GM19455 (cell line): ENCODE measurements around the gene C5AR2.
A peak's percentile ranks its signal among the peaks of the same experiment; 100 is the strongest.
"Not testable (repeated sequence)": the region's sequence is repeated elsewhere in the genome, so short reads cannot be mapped to it uniquely, and the experiment has no call there.

Source experiments
- ATAC-seq: cut with Tn5 transposase; IDR thresholded peaks from one replicate; pipeline ENCODE4 v1.9.1; 2021; ENCODE audit not compliant: unreplicated experiment

The C5AR2 gene

GRCh38 chr19:47323409-47323808 is 8.6 kb upstream of the C5AR2 start:
- no peak for ATAC-seq

GRCh38 chr19:47323872-47324271 is 8.1 kb upstream of the C5AR2 start:
- no peak for ATAC-seq

GRCh38 chr19:47324502-47324901 is 7.5 kb upstream of the C5AR2 start:
- ATAC-seq = no peak

- no peak for ATAC-seq
These were observed 1.5 kb upstream of the C5AR2 start for GRCh38 chr19:47330466-47330869.

- ATAC-seq = no peak
These were observed 485 bp upstream of the C5AR2 start for GRCh38 chr19:47331490-47331889.

- not testable (repeated sequence) for ATAC-seq
These were observed 5.1 kb downstream of the C5AR2 start for GRCh38 chr19:47336765-47337718.

- no peak for ATAC-seq
These were observed 7.4 kb downstream of the C5AR2 start for GRCh38 chr19:47339196-47339880.

- ATAC-seq = no peak
These were observed 8.7 kb downstream of the C5AR2 start for GRCh38 chr19:47340477-47341208.

GRCh38 chr19:47341734-47342133 is 9.8 kb downstream of the C5AR2 start:
- no peak for ATAC-seq

GRCh38 chr19:47343194-47343802 is 11.3 kb downstream of the C5AR2 start:
- no peak for ATAC-seq

GRCh38 chr19:47344425-47344824 is 12.4 kb downstream of the C5AR2 start:
- no peak for ATAC-seq

GRCh38 chr19:47346024-47346423 is 14.0 kb downstream of the C5AR2 start:
- not testable (repeated sequence) for ATAC-seq

- peak; percentile 95 for ATAC-seq
These were observed 17.1 kb downstream of the C5AR2 start, which contains the start of gene DHX34 for GRCh38 chr19:47348819-47349795. Gene DHX34 (plus strand): TSS chr19:47349315. CDS start chr19:47353031, 3,716 bp downstream.

- no peak for ATAC-seq
These were observed 18.7 kb downstream of the C5AR2 start for GRCh38 chr19:47350630-47351029.

- no peak for ATAC-seq
These were observed 19.6 kb downstream of the C5AR2 start for GRCh38 chr19:47351548-47351947.

GRCh38 chr19:47352095-47352494 is 20.1 kb downstream of the C5AR2 start:
- no peak for ATAC-seq

- ATAC-seq = no peak
These were observed 21.3 kb downstream of the C5AR2 start for GRCh38 chr19:47353307-47353712.

- ATAC-seq = no peak
These were observed 24.9 kb downstream of the C5AR2 start for GRCh38 chr19:47356900-47357299.

- ATAC-seq = no peak
These were observed 26.1 kb downstream of the C5AR2 start for GRCh38 chr19:47357788-47358680.
